SH-SY5Y (cell line): ENCODE measurements around the gene ELK3.

ENCODE experiments used
- GATA2 ChIP-seq: IDR thresholded peaks from 2 replicates; pipeline ENCODE4 v1.6.1; 2011; ENCODE audit warnings: mild to moderate bottlenecking, low read depth, low read length
- GATA3 ChIP-seq: IDR thresholded peaks from 2 replicates; pipeline ENCODE4 v1.6.1; 2011; ENCODE audit warnings: low read depth, mild to moderate bottlenecking, low read length, moderate library complexity

- TF ChIP-seq GATA2 (no peak), GATA3 (no peak)
These were observed 7.4 kb downstream of the ELK3 start for GRCh38 chr12:96201272-96202227.
